Kidney epithelial cell (primary cell): ENCODE measurements around the gene TENM4. TPM values are rescaled to one million over a fixed set of nuclear protein-coding genes. Genes with fewer than 3 reads are reported as not detected.

Experiments
- DNase-seq: peaks from one replicate; pipeline ENCODE4 v3.0.0-alpha.2; 2010; ENCODE audit warnings: low read depth
- H3K27me3 ChIP-seq: 2 replicates; pipeline ENCODE4 v1.6.0; 2011; ENCODE audit warnings: low read length; ENCODE audit not compliant: control insufficient read depth, insufficient read depth
- H3K36me3 ChIP-seq: 2 replicates; pipeline ENCODE4 v1.5.1; 2011; ENCODE audit warnings: low read length; ENCODE audit not compliant: control insufficient read depth, insufficient read depth
- H3K4me3 ChIP-seq: 2 replicates; pipeline ENCODE4 v1.5.1; 2011; ENCODE audit warnings: low read depth, mild to moderate bottlenecking, control low read depth, low read length
- CTCF ChIP-seq: IDR thresholded peaks from 2 replicates; pipeline ENCODE4 v1.5.1; 2011; ENCODE audit warnings: mild to moderate bottlenecking, moderate library complexity, low read length, control low read depth, inconsistent platforms; ENCODE audit not compliant: insufficient read depth, poor library complexity, severe bottlenecking
- total RNA-seq: library from RNA; depleted of rRNA; stranded (reverse); fragments of >200 nt; gene quantifications from 2 replicates; pipeline ENCODE4 v1.2.3, GENCODE V29; 2015

Gene TENM4
- total RNA-seq, 1 donor from 2014 or later: 35.3 TPM

DNA sequence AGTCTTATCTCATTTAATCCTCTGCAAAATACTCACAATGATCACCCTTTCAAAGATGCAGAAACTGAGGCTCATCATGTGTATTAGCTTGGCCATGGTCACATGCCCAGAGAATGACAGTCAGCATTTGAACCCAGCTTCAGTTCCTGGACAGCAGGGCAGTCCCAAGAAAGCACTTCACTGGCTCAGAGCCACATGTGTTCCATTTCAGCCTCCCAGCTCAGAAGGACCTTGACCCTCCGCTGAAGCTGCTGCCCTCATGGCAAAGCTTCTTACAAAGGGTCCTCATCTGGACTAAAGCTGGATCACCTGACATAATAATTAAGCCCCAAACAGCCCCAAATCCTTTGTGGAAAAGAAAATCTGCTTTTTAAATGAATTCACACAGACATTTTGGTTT lies 37.0 kb downstream of the TENM4 start:
- Histone ChIP-seq H3K27me3 (no peaks in the 10 kb centered on the region), H3K36me3 (no peaks in the 10 kb centered on the region), H3K4me3 (no peak overlapping the region)
- TF ChIP-seq CTCF: no peak
- no peak for DNase-seq

- DNase-seq: no peak
- TF ChIP-seq CTCF: no peak
- Histone ChIP-seq H3K4me3 (no peak overlapping the region), H3K36me3 (no peaks in the 10 kb centered on the region), H3K27me3 (no peaks in the 10 kb centered on the region)
Observed at GRCh38 chr11:79402912-79403311, 37.9 kb downstream of the TENM4 start.

GRCh38 chr11:79400717-79401330 lies 40.0 kb downstream of the TENM4 start:
- no peaks in the 10 kb centered on the region for H3K27me3 ChIP-seq
- DNase-seq: no peak
- no peaks in the 10 kb centered on the region for H3K36me3 ChIP-seq
- no peak overlapping the region for H3K4me3 ChIP-seq
- peak; percentile 90 for TF ChIP-seq CTCF

GRCh38 chr11:79400206-79400605 lies 40.6 kb downstream of the TENM4 start:
- no peak for DNase-seq
- Histone ChIP-seq H3K4me3 (no peak overlapping the region), H3K27me3 (no peaks in the 10 kb centered on the region), H3K36me3 (no peaks in the 10 kb centered on the region)
- TF ChIP-seq CTCF: no peak

GRCh38 chr11:79397252-79397651 lies 43.6 kb downstream of the TENM4 start:
- TF ChIP-seq CTCF: no peak

GRCh38 chr11:79396674-79397073 lies 44.2 kb downstream of the TENM4 start:
- no peak for TF ChIP-seq CTCF
- no peaks in the 10 kb centered on the region for H3K36me3 ChIP-seq

More at GRCh38 chr11:79397252-79397651, 43.6 kb downstream of the TENM4 start:
- DNase-seq: no peak
- H3K36me3 ChIP-seq: no peaks in the 10 kb centered on the region
- H3K4me3 ChIP-seq: no peak overlapping the region
- H3K27me3 ChIP-seq: no peaks in the 10 kb centered on the region

More at GRCh38 chr11:79396674-79397073, 44.2 kb downstream of the TENM4 start:
- H3K27me3 ChIP-seq: no peaks in the 10 kb centered on the region
- no peak for DNase-seq
- no peak overlapping the region for H3K4me3 ChIP-seq
